Endothelial cell of umbilical vein (primary cell): ENCODE data around the gene KRTAP10-11. TPM values are rescaled to one million over a fixed set of nuclear protein-coding genes. Genes with fewer than 3 reads are reported as not detected.

ENCODE experiments used
- BruUV-seq: library from RNA; stranded (reverse); fragments of 400-500 nt; replicated peaks from 2 replicates; lab custom pipeline; 2021; lab: Mats Ljungman, UMichigan
- CTCF ChIA-PET: fragments of 300-600, 350-600 bp; sonication (Branson Sonifier 250); formaldehyde crosslinking; loops from one replicate; lab custom pipeline; 2021; ENCODE audit warnings: antibody characterized with exemption, inconsistent platforms; lab: Charles Lee
- POLR2A ChIA-PET: fragments of 300-600, 350-600 bp; sonication (Branson Sonifier 250); formaldehyde crosslinking; loops from one replicate; lab custom pipeline; 2021; ENCODE audit warnings: antibody characterized with exemption, inconsistent platforms; lab: Charles Lee
- DNase-seq: peaks from one replicate; pipeline ENCODE4 v3.0.0-alpha.2; 2011; ENCODE audit warnings: low read depth, low spot score
- FAIRE-seq: peaks from 2 replicates; lab custom pipeline; 2011; peaks lifted over from hg19 to GRCh38; lab: Jason Lieb, UNC
- H2AFZ ChIP-seq: 2 replicates; pipeline ENCODE4 v1.6.0; 2012; ENCODE audit warnings: low read depth, low read length, control low read depth, inconsistent platforms
- H3K27ac ChIP-seq: 2 replicates; pipeline ENCODE4 v1.5.1; 2011; ENCODE audit warnings: low read depth, mild to moderate bottlenecking, control low read depth, low read length, moderate library complexity; ENCODE audit not compliant: insufficient read depth
- H3K27me3 ChIP-seq, 2 experiments: 2 replicates each; pipeline versions ENCODE4 v1.6.0 to v1.6.1; 2011; ENCODE audit warnings: low read length in 2 of 2, mixed read lengths in 1 of 2; ENCODE audit not compliant: control insufficient read depth in 2 of 2, insufficient read depth in 2 of 2
- H3K36me3 ChIP-seq, 2 experiments: 2 replicates in 1 of 2; 3 replicates in 1 of 2; pipeline ENCODE4 v1.5.1; 2011; ENCODE audit warnings: low read length in 2 of 2, mild to moderate bottlenecking in 1 of 2, moderate library complexity in 1 of 2; ENCODE audit not compliant: control insufficient read depth in 2 of 2, insufficient read depth in 2 of 2; ENCODE audit errors: extremely low read depth in 1 of 2
- H3K4me1 ChIP-seq: 3 replicates; pipeline ENCODE4 v1.5.1; 2011; ENCODE audit warnings: mild to moderate bottlenecking, low read length; ENCODE audit not compliant: control insufficient read depth, insufficient read depth; ENCODE audit errors: extremely low read depth
- H3K4me2 ChIP-seq: 2 replicates; pipeline ENCODE4 v1.6.1; 2011; ENCODE audit warnings: low read length, control low read depth, mixed read lengths; ENCODE audit not compliant: insufficient read depth
- H3K4me3 ChIP-seq, 3 experiments: fragments of 200-600 bp in 1 of 3; sonication (generic), shearing (Covaris generic) in 1 of 3; replicated peaks in 1 of 3; 2 replicates each; pipeline ENCODE4 v1.5.1; 2011 to 2016; ENCODE audit warnings: control low read depth in 3 of 3, low read length in 3 of 3, mild to moderate bottlenecking in 2 of 3, inconsistent platforms in 1 of 3, low read depth in 1 of 3, moderate library complexity in 1 of 3; ENCODE audit not compliant: insufficient read depth in 1 of 3
- H3K79me2 ChIP-seq: 2 replicates; pipeline ENCODE4 v1.6.0; 2012; ENCODE audit warnings: low read length, inconsistent platforms; ENCODE audit not compliant: control insufficient read depth, insufficient read depth
- H3K9ac ChIP-seq: replicated peaks from 2 replicates; pipeline ENCODE3; 2011; ENCODE audit warnings: low read length, control low read depth; ENCODE audit not compliant: insufficient read depth; ENCODE audit errors: extremely low read depth
- H3K9me1 ChIP-seq: replicated peaks from 3 replicates; pipeline ENCODE4 v1.6.0; 2011; ENCODE audit warnings: mild to moderate bottlenecking, low read length; ENCODE audit not compliant: control insufficient read depth, insufficient read depth; ENCODE audit errors: extremely low read depth
- H3K9me3 ChIP-seq: replicated peaks from 2 replicates; pipeline ENCODE4 v1.5.1; 2012; ENCODE audit warnings: low read length, inconsistent platforms; ENCODE audit not compliant: control insufficient read depth, insufficient read depth
- H4K20me1 ChIP-seq: replicated peaks from 2 replicates; pipeline ENCODE3; 2011; ENCODE audit warnings: mild to moderate bottlenecking, low read length; ENCODE audit not compliant: control insufficient read depth, insufficient read depth; ENCODE audit errors: extremely low read depth
- EZH2 ChIP-seq: IDR thresholded peaks from 2 replicates; pipeline ENCODE4 v1.6.1; 2012; ENCODE audit warnings: borderline replicate concordance, low read depth, mild to moderate bottlenecking, moderate library complexity, low read length, inconsistent platforms; ENCODE audit not compliant: severe bottlenecking
- FOS ChIP-seq: IDR thresholded peaks from 2 replicates; pipeline ENCODE4 v1.6.1; 2011; ENCODE audit warnings: mild to moderate bottlenecking, low read length, moderate library complexity, borderline replicate concordance; ENCODE audit not compliant: insufficient read depth
- GATA2 ChIP-seq: IDR thresholded peaks from 2 replicates; pipeline ENCODE4 v1.7.0; 2011; ENCODE audit warnings: low read depth, mild to moderate bottlenecking, moderate library complexity, mixed read lengths, low read length; ENCODE audit not compliant: insufficient read length, insufficient read depth
- JUN ChIP-seq: IDR thresholded peaks from 2 replicates; pipeline ENCODE4 v1.6.1; 2011; ENCODE audit warnings: borderline replicate concordance, low read depth; ENCODE audit not compliant: insufficient read length, insufficient read depth
- MYC ChIP-seq: IDR thresholded peaks from one replicate; pipeline ENCODE4 v1.6.1; 2011; ENCODE audit warnings: mild to moderate bottlenecking, low read depth, low read length
- POLR2A ChIP-seq: IDR thresholded peaks from 2 replicates; pipeline ENCODE4 v1.6.1; 2012; ENCODE audit warnings: low read depth, mild to moderate bottlenecking, control low read depth, low read length
- POLR2AphosphoS5 ChIP-seq: IDR thresholded peaks from 2 replicates; pipeline ENCODE4 v1.6.1; 2012; ENCODE audit warnings: low read depth, mild to moderate bottlenecking, control low read depth, low read length, moderate library complexity; ENCODE audit not compliant: insufficient read depth
- dilution Hi-C: fragments of 300-500 bp; cut with MboI; formaldehyde crosslinking; loops from one replicate; pipeline ENCODE4 v1.15.0; 2019; ENCODE audit warnings: low sequenced_read_pairs; ENCODE audit not compliant: extremely low pct_ligation_motif_present
- intact Hi-C: fragments of 100-400 bp; cut with micrococcal nuclease; formaldehyde crosslinking; loops from one replicate; pipeline ENCODE4 v1.10.0; 2022
- polyA plus RNA-seq, 4 experiments: library from polyadenylated mRNA; depleted of rRNA in 3 of 4; stranded (reverse) in 3 of 4; unstranded in 1 of 4; fragments of >200 nt; gene quantifications; 2 replicates each; pipeline versions ENCODE4 v1.2.1 to v1.2.3, GENCODE V29; 2011 to 2012; ENCODE audit warnings: missing spikeins in 1 of 4
- total RNA-seq: library from RNA; stranded (reverse); gene quantifications from 2 replicates; pipeline ENCODE4 v1.2.3, GENCODE V29; 2021
- TF ChIP-seq, protein P1 (sequence below), 2 donors: IDR thresholded peaks; 1 replicate in 1 of 2; 2 replicates in 1 of 2; pipeline ENCODE4 v1.5.1; 2011; ENCODE audit warnings: low read length in 2 of 2, mild to moderate bottlenecking in 2 of 2, moderate library complexity in 2 of 2, control low read depth in 1 of 2, inconsistent platforms in 1 of 2, low read depth in 1 of 2; ENCODE audit not compliant: insufficient read depth in 1 of 2; ENCODE audit errors: extremely low read depth in 1 of 2
- TF ChIP-seq, protein P2 (sequence below): IDR thresholded peaks from 2 replicates; pipeline ENCODE4 v1.6.1; 2011; ENCODE audit not compliant: insufficient read depth, insufficient read length

KRTAP10-11 gene
- total and polyA plus RNA-seq, 2 donors (not counting 3 experiments of a cell fraction or from before 2014, with no cell fraction given): not detected

DNA sequence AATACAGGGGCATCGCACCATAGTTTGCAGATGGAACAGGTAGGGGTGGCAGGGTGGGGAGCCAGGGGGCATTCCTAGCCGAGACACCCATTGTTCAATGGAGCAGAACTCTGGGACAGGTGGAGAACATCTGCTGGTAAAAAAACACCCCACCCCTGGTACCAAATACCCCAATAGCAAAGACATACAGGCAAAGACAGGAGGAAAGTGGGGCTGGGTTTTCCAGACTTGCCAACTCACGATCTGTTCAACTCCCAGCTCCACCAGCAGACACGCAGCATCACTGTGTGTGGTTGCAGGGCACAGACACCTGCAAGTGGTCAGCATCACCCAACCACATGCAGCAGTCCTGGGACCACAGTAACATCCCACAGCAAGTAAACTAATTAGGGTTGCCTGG, 34.7 kb upstream of the KRTAP10-11 start:
- Histone ChIP-seq H3K79me2 (no peaks in the 10 kb centered on the region), H3K4me1 (no peaks in the 10 kb centered on the region), H3K4me3 (no peak overlapping the region), H4K20me1 (no peaks in the 10 kb centered on the region), H3K4me2 (no peak overlapping the region), H3K27ac (no peak overlapping the region), H3K9me1 (no peaks in the 10 kb centered on the region), H3K9me3 (peaks cover 5% of the 10 kb centered on the region), H3K27me3 (peaks cover 0 to 1% of the 10 kb centered on the region in 2 experiments), H3K9ac (no peak overlapping the region), H3K36me3 (no peaks in the 10 kb centered on the region), H2AFZ (no peak overlapping the region)
- DNase-seq: no peak
- ChIA-PET POLR2A (no interaction called here), CTCF (no interaction called here)
- no peak for FAIRE-seq
- TF ChIP-seq EZH2: no peak
- no peak for TF ChIP-seq POLR2A
- intact Hi-C loops (no loop called here), dilution Hi-C loops (no loop called here)
- no TSS peak for BruUV-seq

DNA sequence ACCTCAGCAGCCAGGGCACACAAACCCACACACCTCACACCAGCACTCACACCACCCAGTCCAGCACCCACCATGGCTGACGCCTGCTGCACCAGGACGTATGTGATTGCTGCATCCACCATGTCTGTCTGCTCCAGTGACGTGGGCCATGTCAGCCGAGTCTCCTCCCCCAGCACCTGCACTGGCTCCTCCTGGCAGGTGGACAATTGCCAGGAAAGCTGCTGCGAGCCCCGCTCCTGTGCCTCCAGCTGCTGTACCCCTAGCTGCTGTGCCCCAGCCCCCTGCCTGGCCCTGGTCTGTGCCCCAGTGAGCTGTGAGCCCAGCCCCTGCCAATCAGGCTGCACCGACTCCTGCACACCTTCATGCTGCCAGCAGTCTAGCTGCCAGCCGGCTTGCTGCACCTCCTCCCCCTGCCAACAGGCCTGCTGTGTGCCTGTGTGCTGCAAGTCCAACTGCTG, 34.2 kb upstream of the KRTAP10-11 start, which contains the start of gene KRTAP10-8:
TSS of gene KRTAP10-8 (plus strand) at position 51 of the 458 bp plus-strand sequence. CDS start at position 73, 22 bp downstream.
- POLR2A ChIA-PET: no interaction called here
- CTCF ChIA-PET: no interaction called here
- Histone ChIP-seq H3K36me3 (no peaks in the 10 kb centered on the region), H3K27ac (no peak within 1 kb of the TSS), H3K4me1 (no peaks in the 10 kb centered on the region), H3K9me1 (no peaks in the 10 kb centered on the region), H3K9me3 (peaks cover 5% of the 10 kb centered on the region), H4K20me1 (no peaks in the 10 kb centered on the region), H3K4me2 (no peak within 1 kb of the TSS), H3K27me3 (peaks cover 0 to 1% of the 10 kb centered on the region in 2 experiments), H3K4me3 (no peak within 1 kb of the TSS), H3K79me2 (no peaks in the 10 kb centered on the region), H3K9ac (no peak within 1 kb of the TSS), H2AFZ (no peak within 1 kb of the TSS)
- no peak for FAIRE-seq
- no peak for DNase-seq
- TF ChIP-seq JUN (no peak), MYC (no peak), POLR2AphosphoS5 (no peak), GATA2 (no peak), FOS (no peak), EZH2 (no peak), POLR2A (no peak)
- TF ChIP-seq, protein P1, sequence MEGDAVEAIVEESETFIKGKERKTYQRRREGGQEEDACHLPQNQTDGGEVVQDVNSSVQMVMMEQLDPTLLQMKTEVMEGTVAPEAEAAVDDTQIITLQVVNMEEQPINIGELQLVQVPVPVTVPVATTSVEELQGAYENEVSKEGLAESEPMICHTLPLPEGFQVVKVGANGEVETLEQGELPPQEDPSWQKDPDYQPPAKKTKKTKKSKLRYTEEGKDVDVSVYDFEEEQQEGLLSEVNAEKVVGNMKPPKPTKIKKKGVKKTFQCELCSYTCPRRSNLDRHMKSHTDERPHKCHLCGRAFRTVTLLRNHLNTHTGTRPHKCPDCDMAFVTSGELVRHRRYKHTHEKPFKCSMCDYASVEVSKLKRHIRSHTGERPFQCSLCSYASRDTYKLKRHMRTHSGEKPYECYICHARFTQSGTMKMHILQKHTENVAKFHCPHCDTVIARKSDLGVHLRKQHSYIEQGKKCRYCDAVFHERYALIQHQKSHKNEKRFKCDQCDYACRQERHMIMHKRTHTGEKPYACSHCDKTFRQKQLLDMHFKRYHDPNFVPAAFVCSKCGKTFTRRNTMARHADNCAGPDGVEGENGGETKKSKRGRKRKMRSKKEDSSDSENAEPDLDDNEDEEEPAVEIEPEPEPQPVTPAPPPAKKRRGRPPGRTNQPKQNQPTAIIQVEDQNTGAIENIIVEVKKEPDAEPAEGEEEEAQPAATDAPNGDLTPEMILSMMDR (IDR thresholded peaks at IDR 0.05; ENCODE audit: extremely low read depth in 1 of 2, insufficient read depth in 1 of 2, low read depth in 1 of 2, low read length in 2 of 2): no peak
- TF ChIP-seq, protein P2, sequence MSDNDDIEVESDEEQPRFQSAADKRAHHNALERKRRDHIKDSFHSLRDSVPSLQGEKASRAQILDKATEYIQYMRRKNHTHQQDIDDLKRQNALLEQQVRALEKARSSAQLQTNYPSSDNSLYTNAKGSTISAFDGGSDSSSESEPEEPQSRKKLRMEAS: no peak
- intact Hi-C loops: no loop called here
- dilution Hi-C loops: no loop called here
- no TSS peak for BruUV-seq
